Inflammatory macrophage treated with lipopolysaccharide for 1 hour (primary cell): ENCODE results near the gene NKX1-1.
"Not testable (repeated sequence)": the region's sequence is repeated elsewhere in the genome, so short reads cannot be mapped to it uniquely, and the experiment has no call there.

ENCODE experiments used
- DNase-seq, 2 donors: peaks; one replicate each; pipeline ENCODE4 v3.0.0-alpha.2; 2020 to 2022

Gene NKX1-1

DNA sequence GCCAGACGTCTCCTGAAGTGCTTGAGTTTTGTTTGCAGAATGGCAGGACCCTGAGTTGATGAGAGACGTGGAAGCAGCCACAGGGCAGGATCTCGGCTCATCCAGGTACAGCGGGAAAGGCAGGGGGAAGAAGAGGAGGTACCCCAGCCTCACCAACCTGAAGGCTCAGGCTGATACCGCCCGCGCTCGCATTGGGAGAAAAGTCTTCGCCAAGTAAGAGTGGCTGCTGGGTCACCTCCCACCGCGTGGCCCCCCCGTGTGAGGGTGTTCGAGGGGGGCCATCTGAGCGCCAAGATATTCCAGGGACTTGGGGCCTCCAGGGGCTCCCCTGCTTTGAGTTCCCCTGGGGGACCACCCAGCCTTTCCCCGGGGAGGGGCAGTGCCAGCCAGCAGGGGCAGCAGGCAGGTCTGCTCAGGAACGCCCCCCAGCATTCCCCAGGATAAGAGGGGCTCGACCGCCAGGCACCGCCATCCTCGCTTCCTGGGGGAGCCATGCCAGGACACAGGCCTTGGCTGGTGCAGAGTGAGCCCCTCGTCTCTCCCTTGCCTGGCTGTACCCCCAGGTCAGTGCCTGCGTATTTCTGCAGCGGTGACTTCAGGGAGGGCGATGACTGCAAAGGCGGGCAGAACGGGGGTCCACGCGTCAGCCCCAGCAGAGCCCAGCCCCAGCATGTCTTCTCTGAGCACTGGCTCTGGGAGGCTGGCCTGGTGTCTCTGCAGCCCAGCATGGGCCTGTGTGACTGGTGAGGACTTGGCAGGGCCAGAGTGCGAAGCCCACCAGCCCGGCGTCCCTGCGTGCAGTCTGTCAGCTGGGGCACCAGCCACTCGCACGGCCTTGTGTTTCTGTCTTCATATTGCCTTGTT lies 22.3 kb downstream of the NKX1-1 start:
- no peak for DNase-seq

- DNase-seq: no peak
Observed at GRCh38 chr4:1382776-1383727, 23.2 kb downstream of the NKX1-1 start.

- no peak for DNase-seq
Observed at GRCh38 chr4:1381944-1382541, 24.2 kb downstream of the NKX1-1 start.

DNA sequence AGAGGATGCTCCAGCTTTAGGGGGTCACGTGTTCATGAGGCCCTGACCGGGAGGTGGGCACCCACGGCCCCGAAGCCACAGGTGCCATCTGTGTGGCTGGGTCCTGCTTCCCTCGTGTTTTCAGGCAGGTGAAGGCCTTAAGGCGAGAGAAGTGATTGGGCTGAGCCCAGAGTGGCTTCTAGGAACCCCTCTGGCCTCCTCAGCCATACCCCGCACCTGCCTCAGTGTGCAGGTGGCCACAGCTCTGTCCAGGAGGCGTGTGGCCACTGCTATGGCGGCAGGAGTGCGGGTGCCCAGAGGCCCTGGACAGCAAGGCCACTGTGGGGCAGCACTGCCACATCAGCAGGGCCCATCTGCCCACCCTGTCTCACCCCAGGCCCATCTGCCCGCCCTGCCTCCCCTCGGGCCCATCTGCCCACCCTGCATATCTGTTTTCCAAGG lies 25.0 kb downstream of the NKX1-1 start:
- DNase-seq: no peak

GRCh38 chr4:1380368-1381151 lies 25.7 kb downstream of the NKX1-1 start:
- DNase-seq: no peak

DNA sequence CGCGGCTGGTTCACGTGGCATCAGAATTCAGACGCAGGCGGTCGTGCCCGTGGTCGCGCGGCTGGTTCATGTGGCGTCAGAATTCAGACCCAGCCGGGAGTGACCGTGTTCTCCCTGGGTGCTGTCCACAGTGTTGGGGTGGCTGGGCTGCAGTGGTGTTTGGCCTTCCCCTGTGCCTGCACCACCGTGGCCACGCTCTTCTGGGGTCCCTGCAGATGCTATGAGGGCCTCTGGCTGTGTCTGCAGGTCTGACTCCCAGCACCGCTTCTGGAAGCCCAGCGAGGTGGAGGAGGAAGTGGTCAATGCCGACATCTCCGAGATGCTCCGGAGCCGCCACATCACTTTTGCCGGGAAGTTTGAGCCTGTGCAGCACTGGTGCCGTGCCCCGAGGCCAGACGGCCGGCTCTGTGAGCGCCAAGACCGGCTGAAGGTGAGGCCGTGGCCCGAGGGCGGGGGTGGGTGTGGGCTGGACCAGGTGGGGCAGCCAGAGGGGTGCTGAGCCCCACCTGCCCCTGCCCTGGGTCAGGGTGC lies 26.4 kb downstream of the NKX1-1 start:
- no peak for DNase-seq

GRCh38 chr4:1379351-1379781 lies 26.9 kb downstream of the NKX1-1 start:
- DNase-seq: no peak

GRCh38 chr4:1378559-1379231 lies 27.5 kb downstream of the NKX1-1 start:
- no peak for DNase-seq

GRCh38 chr4:1377606-1378261 lies 28.5 kb downstream of the NKX1-1 start:
- DNase-seq: no peak

DNA sequence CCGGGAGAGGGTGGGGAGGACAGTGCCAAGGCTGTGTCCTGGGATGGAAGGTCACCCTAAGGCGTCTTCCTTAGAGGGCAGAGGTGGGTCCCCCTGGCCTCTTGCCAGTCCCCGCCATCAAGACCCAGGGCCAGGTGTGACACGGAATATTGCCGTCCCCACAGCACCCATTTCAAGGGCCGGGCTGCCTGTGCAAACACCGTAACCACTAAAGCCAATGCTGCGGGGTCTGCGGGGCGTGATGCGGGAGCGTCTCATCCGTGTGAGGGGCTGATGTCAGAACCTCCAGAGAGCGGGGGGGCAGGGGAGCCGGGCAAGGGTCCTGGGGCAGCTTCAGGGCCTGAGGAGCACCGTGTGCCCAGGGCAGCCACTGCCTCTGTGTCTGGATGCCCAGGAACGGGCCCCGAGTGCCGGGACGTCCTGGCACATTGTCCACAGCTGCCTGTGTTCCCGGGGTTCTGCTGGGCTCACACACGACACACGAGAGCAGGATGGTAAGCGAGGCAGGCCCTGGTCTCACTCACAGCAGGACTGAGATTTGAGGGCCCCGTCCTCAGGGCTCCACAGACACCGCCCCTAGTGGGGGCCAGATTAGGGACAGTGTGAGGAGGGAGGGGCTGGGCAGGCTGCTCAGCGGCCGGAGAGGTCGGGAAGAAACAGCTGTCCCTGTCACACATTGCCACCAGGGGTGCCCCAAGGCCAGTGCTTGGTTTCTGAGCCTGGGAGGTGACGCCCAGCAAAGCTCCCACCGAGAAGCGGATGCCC lies 29.2 kb downstream of the NKX1-1 start:
- DNase-seq: no peak

- DNase-seq: no peak
Observed at GRCh38 chr4:1376391-1376840, 29.8 kb downstream of the NKX1-1 start.

- no peak for DNase-seq
Observed at GRCh38 chr4:1375761-1376322, 30.4 kb downstream of the NKX1-1 start.

- DNase-seq: no peak
Observed at GRCh38 chr4:1375051-1375721, 31.1 kb downstream of the NKX1-1 start.

DNA sequence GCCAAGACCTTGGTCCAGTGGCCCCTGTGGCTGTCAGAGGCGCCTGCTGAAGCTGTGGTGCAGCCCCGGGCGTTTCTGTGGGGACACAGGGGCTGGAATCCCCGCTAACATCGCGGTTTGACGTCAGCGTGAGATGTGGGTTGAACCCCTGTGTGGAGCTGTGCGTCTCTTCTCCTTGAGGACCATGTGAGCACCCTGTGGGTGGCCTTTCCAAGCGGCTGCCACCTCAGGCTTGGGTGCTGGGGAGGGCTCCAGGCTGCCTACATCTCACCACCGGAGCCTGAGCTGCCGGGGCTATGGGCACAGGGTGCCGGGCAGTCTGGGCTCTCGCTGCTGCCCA lies 31.6 kb downstream of the NKX1-1 start:
- DNase-seq: no peak

DNA sequence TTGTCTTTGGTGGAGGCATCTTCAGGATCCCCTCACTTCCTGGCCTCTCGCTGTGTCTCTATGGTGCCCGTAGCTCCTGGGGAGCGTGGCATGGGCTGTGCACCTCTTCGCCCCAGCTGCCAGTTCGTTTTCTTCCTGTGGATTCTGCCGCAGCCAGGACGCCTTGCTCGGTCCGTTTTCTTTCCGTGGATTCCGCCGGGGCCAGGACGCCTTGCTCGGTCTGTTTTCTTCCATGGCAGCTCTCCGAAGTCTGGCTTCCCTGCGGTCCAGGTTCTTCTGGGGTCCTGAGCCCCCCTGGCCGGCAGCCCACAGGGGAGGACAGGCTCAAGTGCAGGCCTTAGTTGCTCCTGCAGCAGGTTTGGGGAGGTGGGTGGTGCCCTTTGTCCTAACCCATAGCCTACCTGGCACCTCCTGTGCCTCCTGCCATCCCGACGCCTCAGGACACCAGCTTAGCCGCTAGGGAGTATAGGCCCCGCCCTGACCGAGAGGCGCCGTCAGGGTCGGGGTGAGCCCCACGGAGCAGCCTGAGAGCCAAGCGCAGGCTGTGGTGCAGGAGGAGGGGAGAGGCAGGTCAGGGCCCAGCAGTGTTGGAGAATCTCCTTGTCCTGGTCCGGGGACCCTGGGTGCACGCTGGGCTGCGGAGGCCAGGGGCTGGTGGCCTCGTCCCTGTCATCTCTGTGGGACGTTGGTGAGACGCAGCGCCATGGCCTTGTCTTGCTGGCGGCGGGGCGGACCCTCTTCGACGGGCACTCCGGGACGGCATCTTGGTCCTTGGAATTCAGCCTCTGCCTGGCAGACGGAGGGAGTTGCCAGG lies 32.1 kb downstream of the NKX1-1 start:
- DNase-seq: no peak

DNA sequence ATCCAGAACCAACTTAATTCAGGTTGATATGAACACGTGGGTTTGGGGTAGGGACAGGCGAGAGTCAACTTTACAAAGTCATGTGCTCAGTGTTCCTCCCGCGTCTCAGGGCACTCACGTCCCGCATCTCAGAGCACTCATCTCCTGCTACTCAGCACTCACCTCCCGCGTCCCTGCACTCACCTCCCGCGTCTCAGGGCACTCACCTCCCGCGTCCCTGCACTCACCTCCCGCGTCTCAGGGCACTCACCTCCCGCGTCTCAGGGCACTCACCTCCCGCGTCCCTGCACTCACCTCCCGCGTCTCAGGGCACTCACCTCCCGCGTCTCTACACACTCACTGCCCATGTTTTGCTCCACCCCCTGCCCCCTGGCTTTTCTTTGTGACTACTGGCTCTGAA lies 33.7 kb downstream of the NKX1-1 start:
- not testable (repeated sequence) for DNase-seq

DNA sequence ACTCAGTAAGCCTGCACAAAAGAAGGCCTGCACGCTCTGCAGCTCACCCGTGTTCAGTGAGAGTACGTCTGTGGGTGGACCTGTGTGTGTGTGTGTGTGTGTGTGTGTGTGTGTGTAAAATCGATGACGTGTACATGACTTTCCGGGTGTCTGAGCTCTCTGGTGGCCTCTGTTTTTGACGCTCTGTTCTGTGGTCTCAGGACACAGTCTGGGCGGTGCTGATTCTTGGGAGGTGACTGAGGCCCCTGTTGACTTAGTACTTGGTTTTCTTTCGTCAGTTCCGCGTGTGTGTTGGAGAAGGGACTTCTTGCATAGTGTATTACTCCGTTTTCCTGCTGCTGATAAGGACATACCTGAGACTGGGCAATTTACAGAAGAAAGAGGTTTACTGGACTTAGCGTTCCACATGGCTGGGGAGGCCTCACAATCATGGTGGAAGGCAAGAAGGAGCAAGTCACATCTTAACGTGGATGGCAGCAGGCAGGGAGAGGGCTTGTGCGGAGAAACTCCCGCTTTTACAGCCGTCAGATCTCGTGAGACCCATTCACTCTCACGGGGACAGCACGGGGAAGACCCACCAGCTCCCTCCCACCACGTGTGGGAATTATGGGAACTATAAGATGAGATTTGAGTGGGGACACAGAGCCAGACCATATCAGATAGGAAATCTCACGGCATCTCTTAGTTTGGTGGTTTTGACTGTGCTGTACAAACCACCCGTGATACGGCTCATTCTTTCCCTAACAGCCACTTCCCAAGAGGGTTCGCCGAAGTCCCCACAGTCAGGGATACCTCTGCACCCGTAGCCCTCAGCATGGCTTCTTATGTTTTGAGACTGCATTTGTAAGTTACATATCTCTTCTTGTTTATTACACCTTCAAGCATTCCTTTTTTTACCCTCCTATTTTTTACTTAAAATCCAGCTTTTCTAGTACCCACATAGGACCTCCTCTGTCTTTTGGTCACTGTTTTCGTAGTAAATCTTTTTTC lies 34.8 kb downstream of the NKX1-1 start:
- no peak for DNase-seq
